ENCODE measurements around the gene UBASH3B.
"Not testable (repeated sequence)": the region's sequence is repeated elsewhere in the genome, so short reads cannot be mapped to it uniquely, and the experiment has no call there.

The UBASH3B gene

GRCh38 chr11:122852074-122852795 lies 196.7 kb downstream of the UBASH3B start:
- DNase-seq (ENCODE audit: low spot score), result no peak

GRCh38 chr11:122852796-122853160 lies 197.3 kb downstream of the UBASH3B start:
- no peak for DNase-seq (ENCODE audit: low spot score)

GRCh38 chr11:122853261-122853660 lies 197.7 kb downstream of the UBASH3B start:
- DNase-seq (ENCODE audit: low spot score), result no peak

DNA sequence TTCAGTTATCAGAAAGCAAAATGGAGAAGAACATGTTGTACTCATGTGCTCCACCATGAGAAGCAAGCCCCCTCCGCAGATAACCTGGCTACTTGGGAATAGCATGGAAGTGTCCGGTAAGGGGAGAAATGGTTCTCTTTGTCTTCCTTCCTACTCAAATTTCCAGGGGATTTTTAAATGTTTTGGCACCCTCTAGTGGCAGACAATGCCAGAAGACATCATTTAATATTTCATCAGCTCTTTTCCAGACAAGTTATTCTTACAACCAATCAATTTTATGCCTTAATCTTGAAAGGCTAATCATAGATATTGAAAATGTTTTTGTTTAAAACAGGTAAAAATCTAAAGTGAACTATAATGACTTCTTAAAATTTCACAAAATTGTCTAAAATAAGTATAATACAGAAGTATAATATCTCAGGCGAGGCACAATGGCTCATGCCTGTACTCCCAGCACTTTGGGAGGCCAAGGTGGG lies 198.5 kb downstream of the UBASH3B start:
- DNase-seq (ENCODE audit: low spot score), result peak; percentile 48

GRCh38 chr11:122861631-122862030 lies 206.1 kb downstream of the UBASH3B start:
- no peak for DNase-seq (ENCODE audit: low spot score)

GRCh38 chr11:122862091-122862490 lies 206.6 kb downstream of the UBASH3B start:
- DNase-seq (ENCODE audit: low spot score), result no peak

DNA sequence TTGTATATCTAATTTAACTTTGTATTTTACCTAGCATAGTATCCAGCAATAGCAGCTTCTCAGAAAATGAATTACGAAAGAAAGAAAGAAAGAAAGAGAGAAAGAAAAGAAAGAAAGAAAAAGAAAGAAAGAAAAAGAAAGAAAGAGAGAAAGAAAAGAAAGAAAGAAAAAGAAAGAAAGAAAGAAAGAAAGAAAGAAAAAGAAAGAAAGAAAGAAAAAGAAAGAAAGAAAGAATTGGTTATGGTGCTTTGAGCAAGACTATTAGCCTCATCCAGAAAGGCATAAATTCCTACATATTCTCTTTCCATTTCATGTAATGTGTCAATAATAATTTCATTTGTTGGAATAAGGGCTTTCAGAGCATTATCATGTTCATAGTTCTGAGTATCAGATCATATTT lies 207.6 kb downstream of the UBASH3B start:
- not testable (repeated sequence) for DNase-seq (ENCODE audit: low spot score)

DNA sequence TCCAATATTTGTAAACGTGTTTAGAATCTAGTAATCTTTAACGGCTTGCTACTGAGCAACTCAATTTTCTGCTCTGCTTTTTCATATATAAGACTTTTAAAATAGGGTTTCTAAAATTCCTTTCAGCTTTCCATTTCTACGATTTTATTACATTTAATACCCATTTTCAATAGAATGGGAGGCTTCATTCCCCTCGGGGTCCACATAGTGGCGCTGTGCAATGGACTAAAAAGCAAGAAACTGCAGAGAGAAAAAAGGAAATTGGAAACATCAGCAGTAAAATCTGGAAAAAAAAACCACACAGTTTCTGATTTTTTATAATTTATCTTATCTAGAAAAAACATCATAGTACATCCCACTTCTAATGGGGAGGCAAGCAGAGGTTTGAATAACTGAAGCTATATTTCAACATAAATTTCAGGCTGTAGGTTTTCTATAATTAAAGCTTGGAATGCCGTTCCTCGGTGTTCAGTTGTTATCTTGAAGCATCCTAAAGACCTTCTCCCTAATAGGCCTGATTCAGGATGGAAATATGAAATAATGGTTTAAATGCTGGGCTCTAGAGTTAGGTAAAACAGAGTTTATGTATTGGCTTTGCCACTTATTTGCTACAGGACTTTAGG lies 208.3 kb downstream of the UBASH3B start:
- peak; percentile 29 for DNase-seq (ENCODE audit: low spot score)
